ENCODE data around the gene RETN. TPM values are rescaled to one million over a fixed set of nuclear protein-coding genes. Genes with fewer than 3 reads are reported as not detected.

The RETN gene
- total and polyA plus RNA-seq, 2 donors (not counting 3 experiments of a cell fraction or from before 2014, with no cell fraction given) = not detected

DNA sequence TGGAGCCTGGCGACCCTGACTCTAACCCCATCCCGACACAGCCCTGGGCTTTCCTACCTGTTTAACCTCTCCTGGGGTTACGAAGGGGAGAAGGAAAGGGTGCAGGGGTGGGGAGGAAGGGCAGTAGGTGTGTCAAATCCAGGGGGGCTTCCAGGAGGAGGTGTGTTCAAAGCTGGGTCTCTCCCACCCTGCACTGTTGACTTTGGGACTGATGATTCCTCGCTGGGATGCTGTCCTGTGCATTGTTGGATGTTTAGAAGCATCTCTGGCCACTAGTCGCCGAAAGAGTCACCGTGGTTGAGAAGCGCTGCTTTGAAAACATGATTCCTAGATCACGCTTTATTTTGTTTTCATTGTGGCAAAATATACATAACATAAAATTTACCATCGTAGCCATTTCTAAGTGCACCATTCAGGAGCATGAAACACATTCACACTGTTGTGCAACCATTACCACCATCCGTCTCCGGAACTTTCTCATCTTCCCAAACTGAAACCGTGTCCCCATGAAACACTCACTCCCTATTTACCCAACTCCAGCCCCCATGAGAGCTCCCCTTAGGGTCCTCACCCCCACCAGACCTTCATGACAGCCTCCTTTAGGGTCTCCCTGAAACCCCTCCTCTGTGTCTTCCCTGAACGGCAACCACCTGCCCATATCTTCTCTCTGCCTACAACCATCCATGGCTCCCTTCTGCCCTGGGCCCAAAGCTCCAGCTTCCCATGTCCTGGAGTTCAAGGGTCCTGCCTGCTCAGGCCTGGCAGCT is 37.5 kb downstream of the RETN start:
- Histone ChIP-seq H3K27ac (ENCODE audit: insufficient read depth, low read depth, low read length) (no peak overlapping the region), H3K9ac (replicated peaks; ENCODE audit: extremely low read depth, insufficient read depth, low read length) (no peak overlapping the region), H3K27me3 (ENCODE audit: control insufficient read depth in 2 of 2, insufficient read depth in 2 of 2, low read length in 2 of 2) (no peaks in the 10 kb centered on the region), H3K36me3 (ENCODE audit: control insufficient read depth in 2 of 2, extremely low read depth in 1 of 2, insufficient read depth in 2 of 2, low read length in 2 of 2) (no peaks in the 10 kb centered on the region), H3K4me1 (ENCODE audit: control insufficient read depth, extremely low read depth, insufficient read depth, low read length) (no peaks in the 10 kb centered on the region), H3K4me3 (replicated peaks in 1 of 3; ENCODE audit: insufficient read depth in 1 of 3, low read depth in 1 of 3, low read length in 3 of 3) (no peak overlapping the region), H3K79me2 (ENCODE audit: control insufficient read depth, insufficient read depth, low read length) (no peaks in the 10 kb centered on the region), H3K9me3 (replicated peaks; ENCODE audit: control insufficient read depth, insufficient read depth, low read length) (no peaks in the 10 kb centered on the region), H2AFZ (ENCODE audit: low read depth, low read length) (no peak overlapping the region), H3K9me1 (replicated peaks; ENCODE audit: control insufficient read depth, extremely low read depth, insufficient read depth, low read length) (no peaks in the 10 kb centered on the region), H3K4me2 (ENCODE audit: insufficient read depth, low read length) (no peak overlapping the region), H4K20me1 (replicated peaks; ENCODE audit: control insufficient read depth, extremely low read depth, insufficient read depth, low read length) (no peaks in the 10 kb centered on the region)
- TF ChIP-seq, protein P1, sequence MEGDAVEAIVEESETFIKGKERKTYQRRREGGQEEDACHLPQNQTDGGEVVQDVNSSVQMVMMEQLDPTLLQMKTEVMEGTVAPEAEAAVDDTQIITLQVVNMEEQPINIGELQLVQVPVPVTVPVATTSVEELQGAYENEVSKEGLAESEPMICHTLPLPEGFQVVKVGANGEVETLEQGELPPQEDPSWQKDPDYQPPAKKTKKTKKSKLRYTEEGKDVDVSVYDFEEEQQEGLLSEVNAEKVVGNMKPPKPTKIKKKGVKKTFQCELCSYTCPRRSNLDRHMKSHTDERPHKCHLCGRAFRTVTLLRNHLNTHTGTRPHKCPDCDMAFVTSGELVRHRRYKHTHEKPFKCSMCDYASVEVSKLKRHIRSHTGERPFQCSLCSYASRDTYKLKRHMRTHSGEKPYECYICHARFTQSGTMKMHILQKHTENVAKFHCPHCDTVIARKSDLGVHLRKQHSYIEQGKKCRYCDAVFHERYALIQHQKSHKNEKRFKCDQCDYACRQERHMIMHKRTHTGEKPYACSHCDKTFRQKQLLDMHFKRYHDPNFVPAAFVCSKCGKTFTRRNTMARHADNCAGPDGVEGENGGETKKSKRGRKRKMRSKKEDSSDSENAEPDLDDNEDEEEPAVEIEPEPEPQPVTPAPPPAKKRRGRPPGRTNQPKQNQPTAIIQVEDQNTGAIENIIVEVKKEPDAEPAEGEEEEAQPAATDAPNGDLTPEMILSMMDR (IDR thresholded peaks at IDR 0.05; ENCODE audit: extremely low read depth in 1 of 2, insufficient read depth in 1 of 2, low read depth in 1 of 2, low read length in 2 of 2) = no peak
- TF ChIP-seq POLR2AphosphoS5 (IDR thresholded peaks at IDR 0.05; ENCODE audit: insufficient read depth, low read depth, low read length) = no peak
- no peak for TF ChIP-seq MYC (IDR thresholded peaks at IDR 0.05; ENCODE audit: low read depth, low read length)
- no peak for TF ChIP-seq JUN (IDR thresholded peaks at IDR 0.05; ENCODE audit: borderline replicate concordance, insufficient read depth, insufficient read length, low read depth)
- TF ChIP-seq POLR2A (IDR thresholded peaks at IDR 0.05; ENCODE audit: low read depth, low read length) = no peak
- no peak for TF ChIP-seq FOS (IDR thresholded peaks at IDR 0.05; ENCODE audit: borderline replicate concordance, insufficient read depth, low read length)
- TF ChIP-seq EZH2 (IDR thresholded peaks at IDR 0.05; ENCODE audit: borderline replicate concordance, low read depth, low read length, severe bottlenecking) = no peak
- no peak for TF ChIP-seq GATA2 (IDR thresholded peaks at IDR 0.05; ENCODE audit: insufficient read depth, insufficient read length, low read depth, low read length)
- TF ChIP-seq, protein P2, sequence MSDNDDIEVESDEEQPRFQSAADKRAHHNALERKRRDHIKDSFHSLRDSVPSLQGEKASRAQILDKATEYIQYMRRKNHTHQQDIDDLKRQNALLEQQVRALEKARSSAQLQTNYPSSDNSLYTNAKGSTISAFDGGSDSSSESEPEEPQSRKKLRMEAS (IDR thresholded peaks at IDR 0.05; ENCODE audit: insufficient read depth, insufficient read length) = no peak
- FAIRE-seq (no peak), DNase-seq (ENCODE audit: low read depth, low spot score) (no peak)
- CTCF ChIA-PET = no interaction called here
- intact Hi-C loops (cut with micrococcal nuclease) (no loop called here), dilution Hi-C loops (cut with MboI; ENCODE audit: extremely low pct_ligation_motif_present, low sequenced_read_pairs) (no loop called here)
- BruUV-seq (replicated peaks) = no TSS peak
- POLR2A ChIA-PET = no interaction called here

Data from endothelial cell of umbilical vein (primary cell).